Cardiac fibroblast (primary cell): ENCODE measurements around the gene ADAMTS12.

Experiments used
- DNase-seq, 2 donors: peaks; one replicate each; pipeline versions ENCODE4 v3.0.0 to v3.0.0-alpha.2; 2010; ENCODE audit warnings: low read depth in 2 of 2
- H3K4me3 ChIP-seq, 2 donors: replicated peaks in 1 of 2; 1 replicate in 1 of 2; 2 replicates in 1 of 2; pipeline ENCODE4 v1.5.1; 2011; ENCODE audit warnings: low read depth in 2 of 2, low read length in 2 of 2, mild to moderate bottlenecking in 2 of 2, moderate library complexity in 1 of 2
- CTCF ChIP-seq: IDR thresholded peaks from one replicate; pipeline ENCODE4 v1.5.1; 2011; ENCODE audit warnings: low read depth, mild to moderate bottlenecking, low read length, inconsistent platforms

ADAMTS12 gene

GRCh38 chr5:33501899-33502298, 389.9 kb downstream of the ADAMTS12 start:
- H3K4me3 ChIP-seq = no peak overlapping the region
- DNase-seq = no peak
- no peak for TF ChIP-seq CTCF

GRCh38 chr5:33501260-33501659, 390.5 kb downstream of the ADAMTS12 start:
- H3K4me3 ChIP-seq = no peak overlapping the region
- no peak for TF ChIP-seq CTCF
- no peak for DNase-seq

DNA sequence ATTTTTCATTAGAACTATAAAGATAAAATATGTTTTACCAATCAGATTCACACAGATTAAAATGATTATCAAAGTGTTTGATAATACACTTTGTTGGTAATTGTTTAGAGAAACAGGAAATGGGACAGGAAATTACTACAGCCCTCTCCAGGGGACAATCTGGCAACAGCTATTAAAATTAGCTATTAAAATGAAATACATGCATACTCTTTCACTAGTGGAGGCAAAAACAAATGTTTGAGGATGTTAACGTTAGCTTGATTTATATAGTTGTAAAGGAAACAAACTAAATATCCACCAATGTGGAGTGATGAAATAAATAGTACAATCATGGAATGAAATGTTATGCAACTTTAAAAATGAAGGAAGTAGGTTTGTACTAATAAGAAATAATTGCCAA, 397.3 kb downstream of the ADAMTS12 start:
- peak; percentile 5 to 10 for DNase-seq
- TF ChIP-seq CTCF = no peak
- H3K4me3 ChIP-seq = no peak overlapping the region

DNA sequence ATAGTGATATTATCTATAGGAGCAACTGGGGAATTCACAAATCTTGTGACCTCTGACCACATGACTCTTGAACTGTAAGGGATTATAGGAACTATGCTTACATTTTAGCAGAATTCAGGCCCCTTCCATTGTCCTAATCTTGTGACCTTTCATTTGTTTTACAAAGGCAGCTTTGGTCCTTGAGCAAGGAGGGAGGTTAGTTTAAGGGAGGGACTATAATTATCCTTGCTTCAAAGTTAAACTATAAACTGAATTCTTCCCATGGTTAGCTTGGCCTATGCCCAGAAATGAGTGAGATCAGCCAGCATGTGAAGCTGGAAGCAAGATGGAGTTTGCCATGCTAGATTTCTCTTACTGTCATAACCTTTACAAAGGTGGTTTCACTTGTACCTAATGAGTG, 399.8 kb downstream of the ADAMTS12 start:
- no peak for DNase-seq
- TF ChIP-seq CTCF = no peak
- H3K4me3 ChIP-seq = no peak overlapping the region

GRCh38 chr5:33490071-33490665, 401.6 kb downstream of the ADAMTS12 start:
- no peak for DNase-seq
- no peak for TF ChIP-seq CTCF
- no peak overlapping the region for H3K4me3 ChIP-seq

- no peak overlapping the region for H3K4me3 ChIP-seq
- no peak for TF ChIP-seq CTCF
- no peak for DNase-seq
These were observed 402.2 kb downstream of the ADAMTS12 start for GRCh38 chr5:33489481-33490067.
